ENCODE data around the gene MAPKAPK2. TPM values are rescaled to one million over a fixed set of nuclear protein-coding genes. Genes with fewer than 3 reads are reported as not detected.

The MAPKAPK2 gene
- polyA plus RNA-seq, 3 donors, result 1.6 to 56.9 (median 2.2) TPM

- no peak for TF ChIP-seq CTCF (IDR thresholded peaks at IDR 0.05)
- Mint-ChIP-seq H3K36me3 (peaks cover 5 to 19% of the 10 kb centered on the region in 2 donors), H3K9me3 (peaks cover 0 to 2% (median 0%) of the 10 kb centered on the region in 7 donors), H3K4me1 (peaks cover 88% of the 10 kb centered on the region), H3K27ac (peak overlapping the region in 1 of 7 donors; percentile 13), H3K27me3 (ENCODE audit: low read depth in 3 of 3) (peaks cover 0 to 1% (median 0%) of the 10 kb centered on the region in 3 donors), H3K4me3 (no peak overlapping the region)
- WGBS (ENCODE audit: insufficient coverage), result 92% methylated on average over 2 of the region's 5 CpGs
- no peak overlapping the region for H2AFZ ChIP-seq (ENCODE audit: insufficient read depth, low read depth, low read length, poor library complexity, severe bottlenecking)
- intact Hi-C loops (cut with micrococcal nuclease), result no loop called here
- no peak for DNase-seq
- H3K27me3 ChIP-seq (ENCODE audit: control insufficient read depth in 2 of 2, insufficient read depth in 2 of 2, low read length in 2 of 2), result no peaks in the 10 kb centered on the region
- H3K36me3 ChIP-seq (replicated peaks in 1 of 2; ENCODE audit: control insufficient read depth in 1 of 2, insufficient read depth in 2 of 2, low read length in 2 of 2), result no peaks in the 10 kb centered on the region
- no peak overlapping the region for H3K4me3 ChIP-seq (replicated peaks in 1 of 3; ENCODE audit: low read depth in 2 of 3, low read length in 3 of 3)
- peaks cover 100% of the 10 kb centered on the region for H4K20me1 ChIP-seq (ENCODE audit: insufficient read depth, low read length)
- no peak overlapping the region for H3K4me2 ChIP-seq (replicated peaks; ENCODE audit: extremely low read depth, low read length, poor library complexity, severe bottlenecking)
- H3K4me1 ChIP-seq (ENCODE audit: control insufficient read depth in 1 of 2, insufficient read depth in 2 of 2, low read length in 2 of 2), result peaks cover 60 to 81% of the 10 kb centered on the region in 2 donors
- peaks cover 100% of the 10 kb centered on the region for H3K79me2 ChIP-seq (ENCODE audit: insufficient read depth, low read length)
- H3K27ac ChIP-seq (ENCODE audit: low read depth in 1 of 2, low read length in 2 of 2), result no peak overlapping the region
- H3K9me3 ChIP-seq (replicated peaks in 1 of 2; ENCODE audit: control insufficient read depth in 1 of 2, insufficient read depth in 1 of 2, low read length in 2 of 2), result no peaks in the 10 kb centered on the region
- no peak overlapping the region for H3K9ac ChIP-seq (ENCODE audit: insufficient read depth, low read length, poor library complexity, severe bottlenecking)
Observed at GRCh38 chr1:206709772-206710459, 25.2 kb downstream of the MAPKAPK2 start.

- peaks cover 0 to 1% (median 0%) of the 10 kb centered on the region in 3 donors for H3K27me3 Mint-ChIP-seq (ENCODE audit: low read depth in 3 of 3)
- peaks cover 60 to 81% of the 10 kb centered on the region in 2 donors for H3K4me1 ChIP-seq (ENCODE audit: control insufficient read depth in 1 of 2, insufficient read depth in 2 of 2, low read length in 2 of 2)
- H3K9me3 Mint-ChIP-seq, result peaks cover 0 to 2% (median 0%) of the 10 kb centered on the region in 7 donors
- no peak overlapping the region for H3K4me3 ChIP-seq (replicated peaks in 1 of 3; ENCODE audit: low read depth in 2 of 3, low read length in 3 of 3)
- H2AFZ ChIP-seq (ENCODE audit: insufficient read depth, low read depth, low read length, poor library complexity, severe bottlenecking), result no peak overlapping the region
- no peak overlapping the region for H3K4me2 ChIP-seq (replicated peaks; ENCODE audit: extremely low read depth, low read length, poor library complexity, severe bottlenecking)
- H3K27ac Mint-ChIP-seq, result peak overlapping the region in 1 of 7 donors; percentile 13
- intact Hi-C loops (cut with micrococcal nuclease), result no loop called here
- peaks cover 100% of the 10 kb centered on the region for H4K20me1 ChIP-seq (ENCODE audit: insufficient read depth, low read length)
- WGBS (ENCODE audit: insufficient coverage), result no CpG with 5 or more reads among the region's 3 CpGs
- no peaks in the 10 kb centered on the region for H3K27me3 ChIP-seq (ENCODE audit: control insufficient read depth in 2 of 2, insufficient read depth in 2 of 2, low read length in 2 of 2)
- H3K36me3 Mint-ChIP-seq, result peaks cover 5 to 18% of the 10 kb centered on the region in 2 donors
- H3K27ac ChIP-seq (ENCODE audit: low read depth in 1 of 2, low read length in 2 of 2), result no peak overlapping the region
- no peak for TF ChIP-seq CTCF (IDR thresholded peaks at IDR 0.05)
- H3K36me3 ChIP-seq (replicated peaks in 1 of 2; ENCODE audit: control insufficient read depth in 1 of 2, insufficient read depth in 2 of 2, low read length in 2 of 2), result no peaks in the 10 kb centered on the region
- peaks cover 88% of the 10 kb centered on the region for H3K4me1 Mint-ChIP-seq
- no peak overlapping the region for H3K9ac ChIP-seq (ENCODE audit: insufficient read depth, low read length, poor library complexity, severe bottlenecking)
- no peak overlapping the region for H3K4me3 Mint-ChIP-seq
- DNase-seq, result no peak
- H3K79me2 ChIP-seq (ENCODE audit: insufficient read depth, low read length), result peaks cover 100% of the 10 kb centered on the region
- no peaks in the 10 kb centered on the region for H3K9me3 ChIP-seq (replicated peaks in 1 of 2; ENCODE audit: control insufficient read depth in 1 of 2, insufficient read depth in 1 of 2, low read length in 2 of 2)
Observed at GRCh38 chr1:206710460-206710823, 25.7 kb downstream of the MAPKAPK2 start.

Data from CD14-positive monocyte (primary cell).